Measurements from ENCODE around the gene TMEM18. TPM values are rescaled to one million over a fixed set of nuclear protein-coding genes. Genes with fewer than 3 reads are reported as not detected.

TMEM18 gene
- total RNA-seq, 1 donor, result 19.4 TPM

GRCh38 chr2:670637-671036, 6.6 kb downstream of the TMEM18 start:
- no peak for TF ChIP-seq CTCF (IDR thresholded peaks at IDR 0.05; ENCODE audit: insufficient read depth, low read depth, low read length)
- H3K4me3 ChIP-seq (ENCODE audit: low read depth, low read length), result no peak overlapping the region
- DNase-seq (ENCODE audit: low read depth), result no peak

DNA sequence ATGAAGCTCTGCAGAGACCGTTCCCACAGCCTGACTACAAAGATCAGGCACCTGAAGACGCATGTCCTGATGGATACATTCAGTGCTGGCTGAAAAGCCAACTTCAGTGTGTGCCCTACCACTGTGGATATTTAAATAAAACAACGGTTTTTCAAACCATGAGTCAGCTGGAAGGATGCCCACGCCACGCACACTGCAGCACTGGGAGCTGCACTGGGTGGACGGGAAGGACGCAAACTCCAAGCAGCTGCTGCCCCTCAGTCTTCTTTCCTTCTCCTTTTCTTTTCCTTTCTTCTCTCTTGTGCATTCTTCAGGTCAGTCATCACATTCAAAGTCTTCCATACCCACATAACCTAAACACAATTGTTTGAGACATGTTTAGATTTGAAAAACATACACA, 7.9 kb downstream of the TMEM18 start:
- TF ChIP-seq CTCF (IDR thresholded peaks at IDR 0.05; ENCODE audit: insufficient read depth, low read depth, low read length), result no peak
- no peak overlapping the region for H3K4me3 ChIP-seq (ENCODE audit: low read depth, low read length)
- DNase-seq (ENCODE audit: low read depth), result peak; percentile 29

GRCh38 chr2:668000-668398, 9.2 kb downstream of the TMEM18 start:
- TF ChIP-seq CTCF (IDR thresholded peaks at IDR 0.05; ENCODE audit: insufficient read depth, low read depth, low read length), result no peak
- no peak overlapping the region for H3K4me3 ChIP-seq (ENCODE audit: low read depth, low read length)
- no peak for DNase-seq (ENCODE audit: low read depth)

- TF ChIP-seq CTCF (IDR thresholded peaks at IDR 0.05; ENCODE audit: insufficient read depth, low read depth, low read length), result peak; percentile 81
- peak; percentile 77 for DNase-seq (ENCODE audit: low read depth)
- H3K4me3 ChIP-seq (ENCODE audit: low read depth, low read length), result no peak overlapping the region
These were observed 9.7 kb downstream of the TMEM18 start for GRCh38 chr2:667332-667999.

DNA sequence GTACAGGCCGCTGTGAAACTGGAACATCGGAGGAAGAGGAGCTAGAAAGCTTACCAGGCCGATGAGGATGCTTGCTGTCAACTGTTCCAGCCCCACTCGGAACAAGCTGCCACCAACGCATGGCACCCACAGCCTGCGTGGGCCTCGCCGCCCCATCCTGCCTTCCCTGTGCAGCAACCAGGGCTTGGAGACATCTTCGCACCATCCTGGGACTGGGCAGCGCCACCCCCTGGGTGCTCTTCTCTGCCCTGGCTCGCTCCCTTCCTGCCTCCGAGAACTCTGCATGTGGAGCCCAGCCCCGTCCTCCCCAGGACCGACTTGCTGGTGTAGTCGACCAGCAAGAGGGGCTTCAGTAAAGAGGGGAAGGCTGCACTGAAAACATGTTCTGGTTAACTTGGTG, 10.8 kb downstream of the TMEM18 start:
- no peak overlapping the region for H3K4me3 ChIP-seq (ENCODE audit: low read depth, low read length)
- no peak for TF ChIP-seq CTCF (IDR thresholded peaks at IDR 0.05; ENCODE audit: insufficient read depth, low read depth, low read length)
- DNase-seq (ENCODE audit: low read depth), result no peak

GRCh38 chr2:665340-666073, 11.7 kb downstream of the TMEM18 start:
- no peak for DNase-seq (ENCODE audit: low read depth)
- H3K4me3 ChIP-seq (ENCODE audit: low read depth, low read length), result no peak overlapping the region
- TF ChIP-seq CTCF (IDR thresholded peaks at IDR 0.05; ENCODE audit: insufficient read depth, low read depth, low read length), result no peak
